AG04450 (cell line): ENCODE data around the gene CCDC127. TPM values are rescaled to one million over a fixed set of nuclear protein-coding genes. Genes with fewer than 3 reads are reported as not detected.

ENCODE experiments used
- CTCF ChIA-PET: fragments of 300-600, 350-600 bp; formaldehyde crosslinking; extraction: SDS; loops from one replicate; lab custom pipeline; 2022; ENCODE audit warnings: antibody characterized with exemption, inconsistent platforms; lab: Charles Lee
- POLR2A ChIA-PET: fragments of 350-600 bp; formaldehyde crosslinking; extraction: SDS; loops from one replicate; lab custom pipeline; 2021; ENCODE audit warnings: antibody characterized with exemption, inconsistent platforms; lab: Yijun Ruan, JAX
- DNase-seq: peaks from one replicate; pipeline ENCODE4 v3.0.0-alpha.2; 2011; ENCODE audit warnings: low read depth, low spot score
- H3K27ac ChIP-seq: one replicate; pipeline ENCODE4 v1.5.1; 2012; ENCODE audit warnings: low read depth, low read length, control low read depth
- H3K27me3 ChIP-seq: one replicate; pipeline ENCODE4 v1.6.0; 2012; ENCODE audit warnings: low read length; ENCODE audit not compliant: control insufficient read depth, insufficient read depth
- H3K4me3 ChIP-seq: 2 replicates; pipeline ENCODE4 v1.5.1; 2011; ENCODE audit warnings: mild to moderate bottlenecking, low read depth, low read length, control low read depth
- H3K9me3 ChIP-seq: 2 replicates; pipeline ENCODE4 v1.5.1; 2012; ENCODE audit warnings: low read length; ENCODE audit not compliant: control insufficient read depth, insufficient read depth
- polyA plus RNA-seq: library from polyadenylated mRNA; depleted of rRNA; stranded (reverse); fragments of >200 nt; gene quantifications from 2 replicates; pipeline ENCODE4 v1.2.3, GENCODE V29; 2011
- TF ChIP-seq, protein P1 (sequence below): IDR thresholded peaks from 2 replicates; pipeline ENCODE4 v1.5.1; 2011; ENCODE audit warnings: low read depth, low read length, control low read depth, inconsistent platforms

Gene CCDC127
- polyA plus RNA-seq, 1 experiment, result 6.6 TPM

DNA sequence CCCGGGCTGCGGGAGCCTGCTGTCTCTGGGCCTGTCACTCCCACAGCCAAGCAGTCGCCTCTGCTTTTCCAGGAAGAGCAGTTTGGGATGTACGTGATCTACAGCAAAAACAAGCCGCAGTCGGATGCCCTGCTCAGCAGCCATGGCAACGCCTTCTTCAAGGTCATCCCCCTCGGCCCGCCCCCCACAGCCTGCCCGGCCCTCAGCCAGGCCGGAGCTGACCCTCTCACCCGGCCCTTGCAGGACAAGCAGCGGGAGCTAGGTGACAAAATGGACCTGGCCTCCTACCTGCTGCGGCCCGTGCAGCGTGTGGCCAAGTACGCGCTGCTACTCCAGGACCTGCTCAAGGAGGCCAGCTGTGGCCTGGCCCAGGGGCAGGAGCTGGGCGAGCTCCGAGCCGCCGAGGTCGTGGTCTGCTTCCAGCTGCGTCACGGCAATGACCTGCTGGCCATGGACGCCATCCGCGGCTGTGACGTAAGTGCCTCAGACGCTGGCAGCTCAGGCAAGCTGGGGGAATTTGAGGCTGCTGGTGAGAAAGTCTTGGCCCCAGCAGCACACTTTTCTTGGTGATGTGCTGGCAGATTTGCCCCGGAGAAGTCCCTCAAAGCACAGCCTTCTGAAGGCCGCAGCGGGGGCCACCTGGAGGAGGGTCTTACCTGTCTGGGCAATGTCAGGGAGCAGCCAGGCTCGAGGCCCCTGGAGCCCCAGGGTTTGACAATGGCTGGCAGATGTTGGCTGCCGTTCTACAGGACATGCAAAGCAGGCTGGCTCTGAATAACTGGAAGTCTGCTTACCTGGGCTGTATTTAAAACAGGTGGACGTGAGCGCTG is 46.8 kb downstream of the CCDC127 start:
- no peak overlapping the region for H3K4me3 ChIP-seq
- ChIA-PET POLR2A (interaction anchor here (0.6 kb wide), 2 partner anchors 99 to 126 kb away, joined by 3 to 8 read pairs; no protein-coding TSS in a partner anchor), CTCF (interaction anchor here (0.5 to 1.7 kb wide), 2 partner anchors 17 to 49 kb away, joined by 3 to 5 read pairs; no protein-coding TSS in a partner anchor)
- no peaks in the 10 kb centered on the region; the same call in 1 of the 2 replicates for H3K9me3 ChIP-seq
- TF ChIP-seq, protein P1, sequence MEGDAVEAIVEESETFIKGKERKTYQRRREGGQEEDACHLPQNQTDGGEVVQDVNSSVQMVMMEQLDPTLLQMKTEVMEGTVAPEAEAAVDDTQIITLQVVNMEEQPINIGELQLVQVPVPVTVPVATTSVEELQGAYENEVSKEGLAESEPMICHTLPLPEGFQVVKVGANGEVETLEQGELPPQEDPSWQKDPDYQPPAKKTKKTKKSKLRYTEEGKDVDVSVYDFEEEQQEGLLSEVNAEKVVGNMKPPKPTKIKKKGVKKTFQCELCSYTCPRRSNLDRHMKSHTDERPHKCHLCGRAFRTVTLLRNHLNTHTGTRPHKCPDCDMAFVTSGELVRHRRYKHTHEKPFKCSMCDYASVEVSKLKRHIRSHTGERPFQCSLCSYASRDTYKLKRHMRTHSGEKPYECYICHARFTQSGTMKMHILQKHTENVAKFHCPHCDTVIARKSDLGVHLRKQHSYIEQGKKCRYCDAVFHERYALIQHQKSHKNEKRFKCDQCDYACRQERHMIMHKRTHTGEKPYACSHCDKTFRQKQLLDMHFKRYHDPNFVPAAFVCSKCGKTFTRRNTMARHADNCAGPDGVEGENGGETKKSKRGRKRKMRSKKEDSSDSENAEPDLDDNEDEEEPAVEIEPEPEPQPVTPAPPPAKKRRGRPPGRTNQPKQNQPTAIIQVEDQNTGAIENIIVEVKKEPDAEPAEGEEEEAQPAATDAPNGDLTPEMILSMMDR, result no peak
- no peak overlapping the region for H3K27ac ChIP-seq
- DNase-seq, result no peak
- no peaks in the 10 kb centered on the region for H3K27me3 ChIP-seq

DNA sequence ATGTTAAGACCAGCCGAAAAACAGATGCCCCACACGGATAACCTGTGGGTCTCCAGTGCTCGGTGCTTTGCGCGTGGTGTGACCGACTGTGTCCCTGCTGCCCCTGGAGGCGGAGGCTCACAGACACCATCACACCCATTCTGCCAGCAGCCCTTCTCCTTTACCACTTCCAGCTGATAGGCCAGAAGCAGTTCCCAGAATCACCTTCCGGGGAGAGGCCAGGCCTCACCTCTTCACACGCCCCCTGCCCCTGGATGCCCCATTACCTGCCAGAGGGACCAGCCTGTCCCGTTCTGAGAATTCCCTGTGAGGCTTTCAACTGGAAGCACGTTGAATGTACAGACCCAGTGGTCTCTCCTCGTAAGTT is 48.2 kb downstream of the CCDC127 start:
- Histone ChIP-seq H3K4me3 (no peak overlapping the region), H3K9me3 (no peaks in the 10 kb centered on the region; the same call in 1 of the 2 replicates), H3K27me3 (no peaks in the 10 kb centered on the region), H3K27ac (no peak overlapping the region)
- CTCF ChIA-PET, result interaction anchor here (3.5 kb wide), 1 partner anchor 19 kb away, joined by 13 read pairs; no protein-coding TSS in a partner anchor
- TF ChIP-seq, protein P1, result no peak
- no peak for DNase-seq
- POLR2A ChIA-PET, result no interaction called here

DNA sequence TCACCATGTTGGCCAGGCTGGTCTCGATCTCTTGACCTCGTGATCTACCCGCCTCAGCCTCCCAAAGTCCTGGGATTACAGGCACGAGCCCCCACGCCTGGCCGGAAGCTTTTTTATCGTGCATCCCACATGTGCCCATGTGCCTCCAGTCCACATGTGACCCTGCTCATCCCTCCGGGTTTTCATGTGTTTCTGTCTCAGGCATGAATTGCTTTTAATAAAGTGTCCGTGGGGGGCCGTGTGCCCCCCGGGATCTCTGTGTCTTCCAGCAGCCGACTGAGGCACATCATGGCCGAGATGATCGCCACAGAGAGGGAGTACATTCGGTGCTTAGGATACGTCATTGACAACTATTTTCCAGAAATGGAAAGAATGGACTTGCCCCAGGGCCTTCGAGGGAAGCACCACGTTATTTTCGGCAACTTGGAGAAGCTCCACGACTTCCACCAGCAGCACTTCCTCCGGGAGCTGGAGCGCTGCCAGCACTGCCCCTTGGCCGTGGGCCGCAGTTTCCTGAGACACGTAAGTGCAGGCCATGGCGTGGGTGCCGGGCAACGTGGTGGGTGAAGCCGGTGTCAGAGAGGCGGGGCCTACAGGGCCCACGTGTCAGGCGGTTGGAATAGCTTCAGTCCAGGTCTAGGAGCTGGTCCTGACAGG is 48.8 kb downstream of the CCDC127 start:
- H3K27me3 ChIP-seq, result no peaks in the 10 kb centered on the region
- DNase-seq, result peak; percentile 38
- POLR2A ChIA-PET, result interaction anchor here (0.7 to 1.1 kb wide), 2 partner anchors 34 to 102 kb away, joined by 3 to 8 read pairs; partner anchors contain the start of gene PDCD6

DNA sequence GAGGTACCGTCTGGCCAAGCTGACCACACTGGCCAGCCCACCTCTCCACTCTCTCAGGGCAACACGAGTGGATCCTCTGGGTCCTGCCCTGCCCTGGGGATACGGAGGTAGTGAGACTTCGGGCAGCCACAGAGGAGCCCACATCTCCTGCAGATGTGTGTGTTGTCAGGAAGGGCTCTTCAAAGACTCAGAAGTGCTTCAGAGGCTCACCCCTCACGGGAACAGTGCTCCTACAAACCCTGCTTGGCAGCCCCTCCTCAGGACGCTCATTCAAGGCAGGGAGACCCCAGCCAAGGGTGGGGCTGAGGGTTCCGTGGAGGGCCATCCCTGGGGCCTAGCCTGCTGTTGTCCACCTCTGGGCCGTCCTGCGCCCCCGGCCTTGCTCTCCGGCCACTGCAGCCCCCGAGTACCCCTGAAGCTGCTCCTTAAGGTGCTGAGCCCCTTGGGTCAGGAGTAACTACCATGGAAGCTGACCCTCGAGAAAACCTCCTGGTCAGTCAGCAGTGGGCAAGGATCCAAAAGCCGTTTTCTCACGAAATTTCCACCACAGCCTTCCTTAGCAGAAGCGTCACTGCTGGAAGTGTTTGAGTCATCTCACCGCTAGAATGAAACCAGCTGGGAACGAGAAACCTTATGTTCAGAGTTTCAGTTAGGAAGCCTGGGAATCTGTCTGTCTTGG is 49.8 kb downstream of the CCDC127 start:
- ChIA-PET CTCF (interaction anchor here (3.5 kb wide), 1 partner anchor 21 kb away, joined by 13 read pairs; no protein-coding TSS in a partner anchor), POLR2A (interaction anchor here (1.1 kb wide), 1 partner anchor 103 kb away, joined by 3 read pairs; the partner anchor contains the start of gene PDCD6)

More for the DNA sequence above, 48.8 kb downstream of the CCDC127 start:
- peak overlapping the region; percentile 92 for H3K27ac ChIP-seq
- CTCF ChIA-PET, result interaction anchor here (3.5 kb wide), 1 partner anchor 20 kb away, joined by 13 read pairs; no protein-coding TSS in a partner anchor
- no peak overlapping the region for H3K4me3 ChIP-seq
- TF ChIP-seq, protein P1, result no peak
- H3K9me3 ChIP-seq, result no peaks in the 10 kb centered on the region; the same call in 1 of the 2 replicates

More for the DNA sequence above, 49.8 kb downstream of the CCDC127 start:
- TF ChIP-seq, protein P1, result no peak
- no peaks in the 10 kb centered on the region for H3K27me3 ChIP-seq
- H3K27ac ChIP-seq, result peak overlapping the region; percentile 92
- H3K9me3 ChIP-seq, result no peaks in the 10 kb centered on the region; the same call in 1 of the 2 replicates
- H3K4me3 ChIP-seq, result no peak overlapping the region
- DNase-seq, result peak; percentile 96
